B cell (primary cell): ENCODE measurements around the gene RHPN2. TPM values are rescaled to one million over a fixed set of nuclear protein-coding genes. Genes with fewer than 3 reads are reported as not detected.
A peak's percentile ranks its signal among the peaks of the same experiment; 100 is the strongest.

Source experiments
- ATAC-seq: fragments of 200-7000 bp; cut with Tn5 transposase; one replicate; pipeline ENCODE4 v1.10.0; 2021; ENCODE audit warnings: low read depth, mild to moderate bottlenecking, moderate number of reproducible peaks, moderate library complexity
- CTCF ChIA-PET: fragments of 350-600 bp; sonication (Branson Sonifier 250); formaldehyde crosslinking; loops from one replicate; lab custom pipeline; 2021; ENCODE audit warnings: antibody characterized with exemption, inconsistent platforms; lab: Charles Lee
- POLR2A ChIA-PET: fragments of 350-600 bp; sonication (Branson Sonifier 250); formaldehyde crosslinking; loops from one replicate; lab custom pipeline; 2021; ENCODE audit warnings: antibody characterized with exemption; lab: Charles Lee
- DNase-seq: peaks from one replicate; pipeline ENCODE4 v3.0.0; 2013
- H2AFZ ChIP-seq: 2 replicates; pipeline ENCODE4 v1.6.1; 2012; ENCODE audit warnings: mild to moderate bottlenecking, low read depth, low read length; ENCODE audit not compliant: insufficient read depth, poor library complexity, severe bottlenecking
- H3K27ac ChIP-seq, 2 donors: 1 replicate in 1 of 2; 2 replicates in 1 of 2; pipeline ENCODE4 v1.5.1; 2012 to 2013; ENCODE audit warnings: low read length in 2 of 2, mild to moderate bottlenecking in 2 of 2, moderate library complexity in 1 of 2
- H3K27me3 ChIP-seq, 4 experiments: fragments of 200-600 bp in 1 of 4; sonication (generic) in 1 of 4; replicated peaks in 1 of 4; 1 replicate in 2 of 4; 2 replicates in 2 of 4; pipeline versions ENCODE4 v1.6.1 to v1.7.0; 2013 to 2016; ENCODE audit warnings: low read length in 3 of 4, mild to moderate bottlenecking in 2 of 4, mixed read lengths in 1 of 4, moderate library complexity in 1 of 4; ENCODE audit not compliant: insufficient read depth in 4 of 4, control insufficient read depth in 3 of 4; ENCODE audit errors: control extremely low read depth in 1 of 4
- H3K36me3 ChIP-seq, 2 experiments: replicated peaks in 1 of 2; 1 replicate in 1 of 2; 2 replicates in 1 of 2; pipeline versions ENCODE4 v1.6.1 to v1.7.1; 2013; ENCODE audit warnings: low read length in 1 of 2; ENCODE audit not compliant: insufficient read depth in 2 of 2, control insufficient read depth in 1 of 2; ENCODE audit errors: control extremely low read depth in 1 of 2, extremely low read depth in 1 of 2
- H3K4me1 ChIP-seq, 2 donors: fragments of 200-600 bp in 1 of 2; sonication (generic) in 1 of 2; 1 replicate in 1 of 2; 2 replicates in 1 of 2; pipeline versions ENCODE4 v1.5.1 to v1.6.1; 2013 to 2017; ENCODE audit warnings: low read length in 2 of 2; ENCODE audit not compliant: control insufficient read depth in 2 of 2, insufficient read depth in 2 of 2
- H3K4me2 ChIP-seq: replicated peaks from 2 replicates; pipeline ENCODE3; 2012; ENCODE audit warnings: mild to moderate bottlenecking, low read depth, low read length; ENCODE audit not compliant: poor library complexity, severe bottlenecking
- H3K4me3 ChIP-seq, 5 experiments: fragments of 200-600 bp in 1 of 5; sonication (generic) in 1 of 5; 1 replicate in 3 of 5; 2 replicates in 2 of 5; pipeline versions ENCODE4 v1.5.1 to v1.7.0; 2011 to 2016; ENCODE audit warnings: low read length in 4 of 5, mild to moderate bottlenecking in 4 of 5, low read depth in 2 of 5, control low read depth in 1 of 5, moderate library complexity in 1 of 5; ENCODE audit not compliant: insufficient read depth in 1 of 5; ENCODE audit errors: control extremely low read depth in 1 of 5, extremely low read depth in 1 of 5
- H3K79me2 ChIP-seq: fragments of 200-600 bp; sonication (generic); one replicate; pipeline ENCODE4 v1.6.0; 2016; ENCODE audit warnings: low read length; ENCODE audit not compliant: control insufficient read depth, insufficient read depth
- H3K9ac ChIP-seq: fragments of 200-600 bp; sonication (generic); 2 replicates; pipeline ENCODE4 v1.6.1; 2017; ENCODE audit warnings: mild to moderate bottlenecking, low read length, moderate library complexity
- H3K9me3 ChIP-seq, 3 donors: one replicate each; pipeline versions ENCODE4 v1.6.1 to v1.7.1; 2013; ENCODE audit warnings: low read length in 2 of 3; ENCODE audit not compliant: control insufficient read depth in 2 of 3, insufficient read depth in 1 of 3; ENCODE audit errors: control extremely low read depth in 1 of 3
- H4K20me1 ChIP-seq: 2 replicates; pipeline ENCODE4 v1.6.0; 2012; ENCODE audit warnings: mild to moderate bottlenecking, low read length; ENCODE audit not compliant: insufficient read depth, control insufficient read depth, poor library complexity, severe bottlenecking
- H3K27ac Mint-ChIP-seq: one replicate; pipeline ENCODE4 v1.8.0; 2021; ENCODE audit warnings: mixed read lengths
- H3K27me3 Mint-ChIP-seq: one replicate; pipeline ENCODE4 v1.8.0; 2021; ENCODE audit warnings: mixed read lengths
- H3K4me1 Mint-ChIP-seq: one replicate; pipeline ENCODE4 v1.8.0; 2021; ENCODE audit warnings: mixed read lengths
- H3K4me3 Mint-ChIP-seq: one replicate; pipeline ENCODE4 v1.8.0; 2021; ENCODE audit warnings: mixed read lengths
- H3K9me3 Mint-ChIP-seq: one replicate; pipeline ENCODE4 v1.8.0; 2022; ENCODE audit warnings: mixed read lengths; ENCODE audit not compliant: insufficient read depth
- CTCF ChIP-seq: fragments of 200-600 bp; IDR thresholded peaks from one replicate; pipeline ENCODE4 v1.8.0; 2022; ENCODE audit warnings: antibody characterized with exemption, mild to moderate bottlenecking
- EZH2 ChIP-seq: IDR thresholded peaks from 2 replicates; pipeline ENCODE4 v1.6.1; 2012; ENCODE audit warnings: borderline replicate concordance, low read depth, mild to moderate bottlenecking, moderate library complexity, low read length; ENCODE audit not compliant: insufficient read depth, poor library complexity, severe bottlenecking
- WGBS: methylation state at CpG from one replicate; pipeline ENCODE4 v1.1.5; 2013; ENCODE audit warnings: missing lambda C conversion rate; ENCODE audit not compliant: insufficient coverage; 5-methylcytosine and 5-hydroxymethylcytosine counted together
- intact Hi-C: fragments of 100-400 bp; cut with micrococcal nuclease; formaldehyde crosslinking; loops from one replicate; pipeline ENCODE4 v1.10.0; 2022
- polyA plus RNA-seq: library from polyadenylated mRNA; depleted of rRNA; stranded (reverse); fragments of >200 nt; gene quantifications from 2 replicates; pipeline ENCODE4 v1.2.3, GENCODE V29; 2012
- total RNA-seq, 2 donors: library from RNA; stranded (reverse); fragments of 120-200 nt in 1 of 2; gene quantifications; 1 replicate in 1 of 2; 2 replicates in 1 of 2; pipeline versions ENCODE4 v1.2.3 to v1.2.4, GENCODE V29; 2013 to 2022

RHPN2 gene
- total and polyA plus RNA-seq, 2 donors (not counting 1 experiment from before 2014, with no cell fraction given), result 4.9 to 5.5 TPM

- Mint-ChIP-seq H3K9me3 (no peaks in the 10 kb centered on the region), H3K4me1 (peaks cover 19% of the 10 kb centered on the region), H3K27ac (peak within 1 kb of the TSS; percentile 93), H3K4me3 (peak within 1 kb of the TSS; percentile 93), H3K27me3 (no peaks in the 10 kb centered on the region)
- peaks cover 22% of the 10 kb centered on the region for H3K79me2 ChIP-seq
- peak; percentile 89 for DNase-seq
- peak within 1 kb of the TSS; percentile 78 for H3K9ac ChIP-seq
- H3K9me3 ChIP-seq, result no peaks in the 10 kb centered on the region
- H3K27ac ChIP-seq, result peak within 1 kb of the TSS; percentile 62 to 85
- H3K27me3 ChIP-seq, result no peaks in the 10 kb centered on the region
- H3K4me1 ChIP-seq, result peaks cover 9 to 15% of the 10 kb centered on the region in 2 donors
- intact Hi-C loops, result loop anchor here (1.0 to 10.0 kb wide), 6 partner anchors 17 to 500 kb away; partner anchors contain the start of genes ANKRD27, FAAP24, PDCD5 and RGS9BP
- H4K20me1 ChIP-seq, result no peaks in the 10 kb centered on the region
- under 1% methylated on average over 62 of the region's 62 CpGs for WGBS
- ChIA-PET POLR2A (interaction anchor here (1.2 kb wide), 2 partner anchors 16 to 109 kb away, joined by 3 to 9 read pairs; partner anchors contain the start of genes CEP89 and FAAP24), CTCF (interaction anchor here (0.7 to 1.6 kb wide), 3 partner anchors 43 to 96 kb away, joined by 3 to 4 read pairs (median 3); no protein-coding TSS in a partner anchor)
- H3K36me3 ChIP-seq, result no peaks in the 10 kb centered on the region
- peak within 1 kb of the TSS; percentile 87 for H2AFZ ChIP-seq
- peak; percentile 97 for ATAC-seq
- peak within 1 kb of the TSS; percentile 75 to 98 (median 90) for H3K4me3 ChIP-seq
- no peak for TF ChIP-seq EZH2
- TF ChIP-seq CTCF, result no peak
- peak within 1 kb of the TSS; percentile 72 for H3K4me2 ChIP-seq
Measured at GRCh38 chr19:33080761-33081681, 16.3 kb upstream of the RHPN2 start, which contains the start of gene GPATCH1. GPATCH1 (plus strand) TSS chr19:33081181; CDS start chr19:33081194, 13 bp downstream.
